IPS DF 19.7 (cell line): ENCODE measurements around the gene MED12L.
A peak's percentile ranks its signal among the peaks of the same experiment; 100 is the strongest.

Experiments
- DNase-seq: peaks from one replicate; pipeline ENCODE4 v3.0.0-alpha.2; 2013; ENCODE audit warnings: low read depth, low spot score

The MED12L gene

DNA sequence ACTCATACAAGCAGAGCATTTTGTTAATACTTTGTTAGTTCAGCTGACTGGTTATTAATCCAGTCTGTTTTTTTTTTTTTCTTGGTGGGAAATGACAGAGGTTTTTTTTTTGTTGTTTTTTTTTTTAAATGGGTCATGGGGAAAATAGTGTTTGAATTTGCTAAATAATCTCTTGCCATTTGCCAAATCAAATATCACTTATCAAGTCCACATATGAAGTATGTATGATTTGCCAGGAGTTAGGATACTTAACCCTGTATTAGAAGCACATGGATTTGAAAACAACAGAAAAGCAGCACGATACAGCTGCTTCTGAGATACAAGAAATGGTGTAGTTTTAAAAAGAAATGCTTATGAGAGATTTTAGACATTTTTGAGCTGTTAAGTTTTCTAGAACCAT lies 171.3 kb downstream of the MED12L start:
- DNase-seq, result no peak

GRCh38 chr3:151259664-151260063 lies 174.2 kb downstream of the MED12L start:
- no peak for DNase-seq

- DNase-seq, result no peak
Observed at GRCh38 chr3:151262871-151263525, 177.5 kb downstream of the MED12L start.

GRCh38 chr3:151264605-151265004 lies 179.1 kb downstream of the MED12L start:
- no peak for DNase-seq

DNA sequence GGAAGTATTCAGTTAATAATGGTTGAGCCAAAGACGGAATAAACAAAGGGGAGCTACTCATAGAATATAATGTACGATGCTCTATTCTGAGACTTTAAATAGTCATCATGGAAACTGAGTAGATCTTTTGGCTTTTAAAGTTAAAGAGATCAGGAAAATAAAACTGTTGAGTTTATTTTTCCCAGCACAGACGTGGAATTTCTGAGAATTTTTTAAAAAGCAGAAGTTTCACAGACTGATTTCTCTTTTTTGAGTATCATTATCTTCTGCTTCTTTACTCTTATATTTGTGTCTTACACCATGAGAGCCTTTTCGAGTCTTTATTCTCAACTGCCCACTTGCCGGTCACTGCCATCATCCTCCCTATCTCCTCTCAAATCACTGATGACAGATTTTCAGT lies 179.7 kb downstream of the MED12L start:
- no peak for DNase-seq

GRCh38 chr3:151265866-151266265 lies 180.4 kb downstream of the MED12L start:
- DNase-seq, result peak; percentile 59

GRCh38 chr3:151267066-151267465 lies 181.6 kb downstream of the MED12L start:
- no peak for DNase-seq

- no peak for DNase-seq
Observed at GRCh38 chr3:151268267-151269235, 183.1 kb downstream of the MED12L start.

GRCh38 chr3:151269631-151270030 lies 184.2 kb downstream of the MED12L start:
- DNase-seq, result no peak

DNA sequence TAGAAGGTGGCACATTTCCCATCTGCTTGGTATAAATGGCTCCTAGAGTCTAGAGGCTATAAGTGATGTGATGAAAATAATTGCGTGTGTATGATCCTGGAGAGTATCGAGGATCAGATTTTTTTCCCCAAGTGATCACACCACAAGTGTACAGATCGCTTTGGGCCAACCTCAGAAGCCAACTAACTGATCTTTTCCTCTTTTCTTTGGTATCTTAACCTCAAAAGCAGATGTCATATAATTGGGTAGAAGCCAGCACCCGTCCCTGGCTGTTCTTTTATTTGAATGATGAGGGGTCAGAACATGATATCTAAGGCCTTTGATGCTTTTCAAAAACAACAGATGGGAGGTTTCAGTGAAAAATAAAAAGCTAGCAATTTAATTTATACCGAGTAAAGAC lies 189.6 kb downstream of the MED12L start:
- no peak for DNase-seq

DNA sequence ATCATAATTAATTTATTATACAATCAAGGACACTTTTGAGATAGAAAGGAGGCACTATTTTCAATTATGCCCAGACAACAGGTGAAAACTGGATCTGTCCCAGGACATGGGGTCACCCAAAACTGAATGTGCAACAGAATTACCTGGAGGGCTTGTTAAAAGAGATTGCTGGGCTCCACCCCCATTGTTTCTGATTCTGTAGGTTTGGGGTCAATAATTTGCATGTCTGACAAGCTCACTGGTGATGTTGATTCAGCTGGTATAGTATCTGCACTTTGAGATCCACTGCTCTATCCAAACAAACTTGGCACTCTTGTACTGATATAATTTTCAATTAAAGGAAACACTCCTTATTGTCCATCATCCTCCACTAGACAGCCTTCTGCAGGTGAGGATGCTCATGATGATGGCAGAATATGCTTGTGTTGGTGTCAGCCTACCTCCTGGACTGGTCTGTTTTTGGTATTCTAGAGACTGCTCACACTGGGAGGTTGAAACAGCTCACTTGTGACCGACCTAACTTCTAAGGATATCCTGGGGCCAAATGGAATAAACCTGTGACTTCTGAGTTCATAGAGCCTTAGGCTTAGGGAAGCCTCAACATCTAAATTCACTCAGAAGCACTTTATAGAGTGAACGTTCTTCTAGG lies 190.7 kb downstream of the MED12L start:
- no peak for DNase-seq

DNA sequence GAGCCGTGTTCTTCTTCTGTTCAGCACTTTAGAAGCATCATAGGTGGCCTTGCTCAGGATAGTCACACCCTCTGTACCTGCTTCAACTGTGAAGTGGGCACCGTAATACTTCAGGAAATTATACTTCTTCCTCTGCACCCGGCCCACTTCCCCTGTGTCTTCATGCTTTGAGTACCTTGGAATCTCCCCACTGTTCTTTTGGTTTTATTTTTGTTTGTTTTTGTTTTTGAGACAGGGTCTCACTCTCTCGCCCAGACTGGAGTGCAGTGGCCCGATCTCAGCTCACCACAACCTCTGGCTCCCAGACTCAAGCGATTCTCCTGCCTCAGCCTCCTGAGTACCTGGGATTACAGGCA lies 191.2 kb downstream of the MED12L start:
- no peak for DNase-seq

- DNase-seq, result no peak
Observed at GRCh38 chr3:151278230-151278629, 192.8 kb downstream of the MED12L start, which contains the start of gene P2RY14. P2RY14 (minus strand) TSS chr3:151278542; CDS start chr3:151214316, 64,226 bp downstream.

DNA sequence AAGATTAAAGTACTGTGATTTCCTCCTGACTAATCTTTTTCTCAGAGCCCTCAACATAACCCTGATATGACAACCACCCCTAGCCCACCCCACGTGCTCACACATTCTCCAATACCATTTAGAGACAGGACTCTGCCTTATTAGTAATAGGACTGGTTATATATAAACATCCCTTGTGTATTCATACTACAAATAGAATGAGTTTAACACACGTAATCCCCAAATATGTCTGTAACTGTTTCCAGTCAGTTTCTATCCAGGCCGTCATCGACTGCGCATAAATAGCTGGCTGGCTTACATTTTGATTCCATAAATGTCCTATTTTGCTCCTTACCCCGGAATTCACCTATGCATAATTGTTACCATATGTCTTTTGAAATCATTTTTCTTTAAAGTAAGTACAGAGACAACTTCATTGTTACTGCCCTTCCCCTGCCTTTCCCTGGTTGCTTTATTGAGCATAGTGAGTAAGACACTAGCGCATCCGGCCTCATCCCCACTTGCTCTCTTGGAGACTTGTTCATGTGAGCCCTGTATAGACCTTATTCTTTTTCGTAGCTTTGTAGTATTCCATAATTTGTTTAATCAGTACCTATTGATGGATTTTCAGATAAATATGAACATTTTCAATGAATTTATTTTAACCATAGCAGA lies 196.3 kb downstream of the MED12L start:
- no peak for DNase-seq

GRCh38 chr3:151282921-151283320 lies 197.5 kb downstream of the MED12L start:
- DNase-seq, result no peak

DNA sequence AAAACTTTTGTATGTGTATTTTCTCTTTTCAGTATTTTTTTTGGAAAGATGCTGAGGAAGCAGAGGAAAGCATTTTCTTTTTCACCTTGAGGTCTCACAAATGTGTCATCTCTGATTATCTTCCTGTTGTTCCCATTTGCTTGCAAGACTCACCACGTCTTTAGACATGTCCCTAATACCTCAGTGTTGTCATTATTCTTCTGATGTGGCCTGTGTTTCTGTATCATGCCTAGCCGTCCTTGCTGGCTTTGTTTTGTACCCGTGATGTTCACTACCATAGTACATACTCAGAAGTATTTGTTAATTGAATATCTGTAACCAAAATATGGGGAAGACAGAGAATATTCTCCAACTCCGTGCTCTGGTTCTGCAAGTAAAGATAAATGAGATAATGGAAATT lies 197.9 kb downstream of the MED12L start:
- DNase-seq, result no peak

GRCh38 chr3:151283907-151284461 lies 198.5 kb downstream of the MED12L start:
- DNase-seq, result no peak

GRCh38 chr3:151285940-151286339 lies 200.5 kb downstream of the MED12L start:
- no peak for DNase-seq

- no peak for DNase-seq
Observed at GRCh38 chr3:151289445-151289844, 204.0 kb downstream of the MED12L start.

DNA sequence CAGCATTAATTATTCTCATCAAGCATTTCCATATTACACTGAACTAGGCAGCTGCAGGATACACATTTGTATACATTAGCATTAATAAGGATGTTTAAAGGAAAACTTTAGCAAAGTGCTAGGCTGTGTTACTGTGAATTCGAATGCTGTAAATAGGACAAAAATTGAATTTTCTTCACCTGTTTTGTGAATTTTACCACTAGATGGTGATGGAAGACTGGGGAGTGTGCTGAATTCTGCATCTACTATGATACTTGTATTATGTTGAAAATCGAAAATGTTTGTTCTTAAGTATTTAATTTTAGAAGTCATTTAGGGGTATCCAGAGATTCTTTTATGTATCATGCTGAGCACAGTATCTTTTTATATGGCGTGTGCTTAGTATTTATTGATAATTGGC lies 205.2 kb downstream of the MED12L start:
- DNase-seq, result no peak

DNA sequence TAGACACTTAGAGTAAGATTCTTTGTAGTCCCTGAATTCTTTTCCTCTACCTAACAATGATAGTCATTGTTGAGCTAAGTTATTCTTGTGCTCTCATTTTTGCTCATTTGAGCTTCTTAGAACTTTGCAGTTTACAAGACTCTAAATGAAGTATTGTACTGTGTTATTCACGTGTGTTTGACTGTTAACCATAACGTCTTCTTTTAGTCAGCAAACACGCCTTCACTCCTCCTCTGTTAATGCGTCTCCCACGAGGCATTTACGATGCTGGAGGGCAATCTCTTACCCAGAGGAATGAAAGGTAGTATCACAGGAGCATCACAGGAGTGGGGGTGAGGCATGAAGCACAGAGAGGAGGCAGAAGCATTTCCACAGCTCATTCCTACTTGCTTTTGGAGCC lies 207.7 kb downstream of the MED12L start:
- DNase-seq, result no peak

GRCh38 chr3:151296226-151296625 lies 210.8 kb downstream of the MED12L start:
- no peak for DNase-seq
